SU-DHL-6 (cell line): ENCODE measurements around the gene GSN.

Source experiments
- H2AFZ ChIP-seq: fragments of 200-600 bp; sonication (generic); 2 replicates; pipeline ENCODE4 v1.6.1; 2014; ENCODE audit warnings: low read depth, mild to moderate bottlenecking, moderate library complexity, mixed read lengths, antibody characterized with exemption, low read length; ENCODE audit not compliant: severe bottlenecking
- H3F3A ChIP-seq: fragments of 200-600 bp; shearing (Covaris generic); 2 replicates; pipeline ENCODE4 v1.6.0; 2016; ENCODE audit warnings: antibody characterized with exemption, mild to moderate bottlenecking; ENCODE audit not compliant: insufficient read depth
- H3K27ac ChIP-seq: fragments of 200-600 bp; sonication (generic); 2 replicates; pipeline ENCODE4 v1.5.1; 2016; ENCODE audit warnings: low read depth, mild to moderate bottlenecking, low read length, moderate library complexity, mixed read lengths
- H3K27me3 ChIP-seq: fragments of 200-600 bp; sonication (generic), shearing (Covaris generic); 2 replicates; pipeline ENCODE4 v1.6.0; 2014; ENCODE audit warnings: mild to moderate bottlenecking, low read length
- H3K36me3 ChIP-seq: fragments of 200-600 bp; sonication (generic); 2 replicates; pipeline ENCODE4 v1.6.1; 2014; ENCODE audit warnings: mild to moderate bottlenecking, low read length, mixed read lengths
- H3K4me2 ChIP-seq: fragments of 300-600, 200-600 bp; shearing (Covaris generic), sonication (generic); 2 replicates; pipeline ENCODE4 v1.6.0; 2014; ENCODE audit warnings: low read length, low read depth, mild to moderate bottlenecking; ENCODE audit not compliant: poor library complexity, severe bottlenecking
- H3K4me3 ChIP-seq: fragments of 200-600 bp; sonication (generic); 2 replicates; pipeline ENCODE4 v1.5.1; 2014; ENCODE audit warnings: antibody characterized with exemption, low read length, mild to moderate bottlenecking, mixed read lengths; ENCODE audit not compliant: insufficient read depth, poor library complexity, severe bottlenecking
- H3K79me2 ChIP-seq: fragments of 200-600 bp; sonication (generic); 2 replicates; pipeline ENCODE4 v1.6.1; 2014; ENCODE audit warnings: mild to moderate bottlenecking, low read length, moderate library complexity; ENCODE audit not compliant: insufficient read depth
- H3K9ac ChIP-seq: fragments of 200-600 bp; sonication (generic); 2 replicates; pipeline ENCODE4 v1.7.0; 2014; ENCODE audit warnings: mild to moderate bottlenecking, low read length
- H3K9me2 ChIP-seq: fragments of 200-600 bp; sonication (generic); replicated peaks from 2 replicates; pipeline ENCODE4 v1.6.1; 2014; ENCODE audit warnings: low read length; ENCODE audit not compliant: insufficient read depth
- H3K9me3 ChIP-seq: fragments of 200-600 bp; sonication (generic); 2 replicates; pipeline ENCODE4 v1.6.1; 2014; ENCODE audit warnings: low read length, mixed read lengths; ENCODE audit not compliant: insufficient read depth
- H4K20me1 ChIP-seq: fragments of 200-600 bp; sonication (generic); 2 replicates; pipeline ENCODE4 v1.6.1; 2014; ENCODE audit warnings: low read depth, mild to moderate bottlenecking, antibody characterized with exemption, low read length, moderate library complexity, mixed read lengths
- EZH2phosphoT487 ChIP-seq: fragments of 200-600 bp; sonication (generic), shearing (Covaris generic); conservative IDR thresholded peaks from 2 replicates; pipeline ENCODE4 v1.6.1; 2018; ENCODE audit warnings: mild to moderate bottlenecking, antibody characterized with exemption, low read length, moderate library complexity, mixed read lengths
- TF ChIP-seq, protein P1 (sequence below): fragments of 200-600 bp; sonication (generic); IDR thresholded peaks from one replicate; pipeline ENCODE4 v1.5.1; 2017; ENCODE audit warnings: antibody characterized with exemption, mild to moderate bottlenecking, low read length, moderate library complexity; ENCODE audit not compliant: insufficient read depth, poor library complexity, severe bottlenecking

The GSN gene

DNA sequence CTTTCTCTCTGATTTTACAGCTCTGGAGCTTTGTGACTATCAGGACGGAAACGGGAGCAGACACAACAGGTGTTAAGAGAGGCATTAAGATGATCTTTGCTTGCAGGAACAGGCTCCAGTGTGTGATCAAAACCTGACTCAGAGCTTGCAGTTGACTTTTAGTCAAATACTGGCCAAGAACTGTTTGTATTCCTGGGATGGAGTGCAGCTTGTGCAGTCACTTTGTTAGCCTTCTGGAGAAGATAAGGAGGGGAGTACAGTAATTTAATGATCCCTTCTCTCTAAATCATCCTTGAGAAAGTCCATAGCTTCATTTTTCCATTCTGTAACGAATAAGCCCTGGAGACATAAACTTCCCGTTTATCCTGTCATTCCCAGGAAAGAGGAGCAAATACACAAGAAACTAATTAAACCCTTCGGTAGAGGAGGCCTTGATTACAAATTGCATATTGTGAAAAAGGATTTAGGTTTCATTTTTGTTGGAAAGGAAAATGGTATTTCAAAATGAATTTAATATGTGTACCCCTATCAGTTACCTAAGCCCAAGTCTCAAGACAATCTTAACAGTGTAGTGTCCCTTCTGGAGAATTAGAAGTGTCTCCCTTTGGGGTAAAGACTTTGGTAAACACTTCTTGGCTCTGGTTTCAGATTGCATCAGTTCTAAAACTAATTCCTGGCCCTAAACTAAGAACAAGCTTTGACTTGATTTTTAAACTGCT lies 105.2 kb downstream of the GSN start:
- H3K9me3 ChIP-seq, result no peaks in the 10 kb centered on the region
- H3K27me3 ChIP-seq, result no peaks in the 10 kb centered on the region
- no peak overlapping the region for H3K9ac ChIP-seq
- no peak overlapping the region for H3K4me3 ChIP-seq
- H2AFZ ChIP-seq, result peak overlapping the region; percentile 14
- no peaks in the 10 kb centered on the region for H3K9me2 ChIP-seq
- H3K36me3 ChIP-seq, result no peaks in the 10 kb centered on the region
- no peak overlapping the region for H3K4me2 ChIP-seq
- no peak overlapping the region for H3K27ac ChIP-seq
- TF ChIP-seq EZH2phosphoT487, result no peak
- TF ChIP-seq, protein P1, sequence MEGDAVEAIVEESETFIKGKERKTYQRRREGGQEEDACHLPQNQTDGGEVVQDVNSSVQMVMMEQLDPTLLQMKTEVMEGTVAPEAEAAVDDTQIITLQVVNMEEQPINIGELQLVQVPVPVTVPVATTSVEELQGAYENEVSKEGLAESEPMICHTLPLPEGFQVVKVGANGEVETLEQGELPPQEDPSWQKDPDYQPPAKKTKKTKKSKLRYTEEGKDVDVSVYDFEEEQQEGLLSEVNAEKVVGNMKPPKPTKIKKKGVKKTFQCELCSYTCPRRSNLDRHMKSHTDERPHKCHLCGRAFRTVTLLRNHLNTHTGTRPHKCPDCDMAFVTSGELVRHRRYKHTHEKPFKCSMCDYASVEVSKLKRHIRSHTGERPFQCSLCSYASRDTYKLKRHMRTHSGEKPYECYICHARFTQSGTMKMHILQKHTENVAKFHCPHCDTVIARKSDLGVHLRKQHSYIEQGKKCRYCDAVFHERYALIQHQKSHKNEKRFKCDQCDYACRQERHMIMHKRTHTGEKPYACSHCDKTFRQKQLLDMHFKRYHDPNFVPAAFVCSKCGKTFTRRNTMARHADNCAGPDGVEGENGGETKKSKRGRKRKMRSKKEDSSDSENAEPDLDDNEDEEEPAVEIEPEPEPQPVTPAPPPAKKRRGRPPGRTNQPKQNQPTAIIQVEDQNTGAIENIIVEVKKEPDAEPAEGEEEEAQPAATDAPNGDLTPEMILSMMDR, result no peak
- no peaks in the 10 kb centered on the region for H3F3A ChIP-seq
- no peaks in the 10 kb centered on the region for H4K20me1 ChIP-seq
- H3K79me2 ChIP-seq, result no peaks in the 10 kb centered on the region

DNA sequence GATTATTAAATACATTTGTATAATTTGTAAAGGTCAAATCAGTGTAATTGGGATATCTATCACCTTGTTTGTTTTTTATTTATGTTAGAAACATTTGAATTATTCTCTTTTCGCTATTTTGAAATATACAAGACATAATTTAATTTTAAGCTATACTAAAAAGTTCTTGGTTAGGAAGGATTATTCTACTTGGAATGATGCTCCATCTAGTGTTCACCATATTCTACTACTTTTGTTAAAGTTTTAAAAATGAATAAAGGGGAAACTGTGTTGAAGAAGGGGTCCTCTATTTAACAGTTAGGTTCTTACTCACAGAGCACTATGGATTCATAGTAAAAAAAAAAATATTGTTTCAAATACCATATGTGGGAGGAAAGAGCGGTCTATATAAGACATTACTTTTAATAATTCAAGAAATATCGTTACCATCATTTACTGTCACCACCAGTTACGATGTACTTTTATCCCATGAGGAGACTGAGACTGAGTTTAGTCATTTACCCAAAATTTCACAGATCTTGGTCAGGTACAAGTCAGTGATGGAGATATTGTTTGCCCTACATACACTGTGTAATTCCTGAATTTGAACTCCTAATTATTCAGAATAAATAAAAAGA lies 108.4 kb downstream of the GSN start:
- no peak overlapping the region for H3K9ac ChIP-seq
- no peaks in the 10 kb centered on the region for H3F3A ChIP-seq
- H4K20me1 ChIP-seq, result no peaks in the 10 kb centered on the region
- TF ChIP-seq, protein P1, result peak; percentile 26
- TF ChIP-seq EZH2phosphoT487, result no peak
- no peaks in the 10 kb centered on the region for H3K36me3 ChIP-seq
- H3K4me3 ChIP-seq, result no peak overlapping the region
- H3K9me3 ChIP-seq, result no peaks in the 10 kb centered on the region
- H3K27me3 ChIP-seq, result no peaks in the 10 kb centered on the region
- H3K79me2 ChIP-seq, result no peaks in the 10 kb centered on the region
- H3K4me2 ChIP-seq, result no peak overlapping the region
- no peak overlapping the region for H2AFZ ChIP-seq
- no peak overlapping the region for H3K27ac ChIP-seq
- no peaks in the 10 kb centered on the region for H3K9me2 ChIP-seq

DNA sequence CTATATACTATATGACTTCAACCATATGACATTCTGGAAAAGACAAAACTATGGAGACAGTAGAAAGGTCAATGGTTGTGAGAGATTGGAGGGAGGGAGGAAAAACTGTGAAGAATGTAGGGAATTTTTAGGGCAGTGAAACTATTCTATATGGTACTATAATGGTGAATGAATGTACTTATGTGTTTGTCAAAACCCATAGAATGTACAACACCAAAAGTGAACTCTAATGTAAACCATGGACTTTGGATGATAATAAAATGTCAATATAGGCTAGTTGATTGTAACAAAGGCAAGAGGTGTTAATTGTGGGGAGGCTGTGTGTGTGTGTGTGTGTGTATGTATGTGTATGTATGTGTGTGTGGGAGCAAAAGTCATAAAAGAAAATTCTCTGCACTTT lies 112.9 kb downstream of the GSN start:
- Histone ChIP-seq H3K27me3 (no peaks in the 10 kb centered on the region), H3F3A (no peaks in the 10 kb centered on the region), H3K4me3 (no peak overlapping the region), H3K79me2 (no peaks in the 10 kb centered on the region), H3K27ac (no peak overlapping the region), H3K4me2 (no peak overlapping the region), H4K20me1 (no peaks in the 10 kb centered on the region), H3K9me2 (no peaks in the 10 kb centered on the region), H2AFZ (no peak overlapping the region), H3K9me3 (no peaks in the 10 kb centered on the region), H3K36me3 (no peaks in the 10 kb centered on the region), H3K9ac (no peak overlapping the region)
- TF ChIP-seq, protein P1, result no peak
- TF ChIP-seq EZH2phosphoT487, result no peak
